Smooth muscle cell (in vitro differentiated cells): Measurements from ENCODE around the gene UTP4. TPM values are rescaled to one million over a fixed set of nuclear protein-coding genes. Genes with fewer than 3 reads are reported as not detected.

ENCODE experiments used
- DNase-seq: peaks from one replicate; lab custom pipeline; 2025; ENCODE audit not compliant: unreplicated experiment; lab: John Stamatoyannopoulos, UW
- H2AFZ ChIP-seq: fragments of 200-600 bp; sonication (generic); 2 replicates; pipeline ENCODE4 v1.6.0; 2016; ENCODE audit warnings: antibody characterized with exemption, low read depth, mild to moderate bottlenecking
- H3F3A ChIP-seq: fragments of 200-600 bp; sonication (generic); 2 replicates; pipeline ENCODE4 v1.6.0; 2017; ENCODE audit warnings: antibody characterized with exemption, low read depth
- H3K27ac ChIP-seq: fragments of 200-600 bp; sonication (generic); 2 replicates; pipeline ENCODE4 v1.5.1; 2016; ENCODE audit warnings: low read depth, mild to moderate bottlenecking
- H3K27me3 ChIP-seq: fragments of 200-600 bp; sonication (generic); 2 replicates; pipeline ENCODE4 v1.6.1; 2016; ENCODE audit warnings: low read depth, mild to moderate bottlenecking
- H3K36me3 ChIP-seq: fragments of 200-600 bp; sonication (generic); 2 replicates; pipeline ENCODE4 v1.5.1; 2016; ENCODE audit warnings: low read depth
- H3K4me1 ChIP-seq: fragments of 200-600 bp; sonication (generic); 2 replicates; pipeline ENCODE4 v1.5.1; 2016; ENCODE audit warnings: low read depth
- H3K4me2 ChIP-seq: fragments of 200-600 bp; sonication (generic); 2 replicates; pipeline ENCODE4 v1.6.0; 2016; ENCODE audit warnings: mild to moderate bottlenecking
- H3K4me3 ChIP-seq: fragments of 200-600 bp; sonication (generic); 2 replicates; pipeline ENCODE4 v1.5.1; 2016; ENCODE audit warnings: mild to moderate bottlenecking
- H3K79me2 ChIP-seq: fragments of 200-600 bp; sonication (generic); 2 replicates; pipeline ENCODE4 v1.6.0; 2016; ENCODE audit warnings: low read depth, mild to moderate bottlenecking
- H3K9ac ChIP-seq: fragments of 200-600 bp; sonication (generic); 2 replicates; pipeline ENCODE4 v1.6.0; 2016; ENCODE audit warnings: low read depth
- H3K9me3 ChIP-seq: fragments of 200-600 bp; sonication (generic); replicated peaks from 2 replicates; pipeline ENCODE4 v1.5.1; 2016; ENCODE audit warnings: low read depth
- H4K20me1 ChIP-seq: fragments of 200-600 bp; sonication (generic); 2 replicates; pipeline ENCODE4 v1.6.0; 2016; ENCODE audit warnings: low read depth
- WGBS: methylation state at CpG from one replicate; pipeline ENCODE4 v1.1.7; 2016; ENCODE audit warnings: low lambda C conversion rate; 5-methylcytosine and 5-hydroxymethylcytosine counted together
- polyA plus RNA-seq: library from polyadenylated mRNA; unstranded; fragments of >200 nt; fragmentation: Nextera tagmentation; extraction: Ambion mirVana; gene quantifications from 2 replicates; pipeline ENCODE4 v1.2.1, GENCODE V29; 2016
- total RNA-seq: library from RNA; depleted of rRNA; stranded (reverse); fragments of >200 nt; gene quantifications from 2 replicates; pipeline ENCODE4 v1.2.3, GENCODE V29; 2014
- TF ChIP-seq, protein P1 (sequence below): fragments of 200-600 bp; sonication (generic); IDR thresholded peaks from 2 replicates; pipeline ENCODE4 v1.5.1; 2017; ENCODE audit warnings: borderline replicate concordance, mild to moderate bottlenecking, antibody characterized with exemption; ENCODE audit not compliant: insufficient read depth, poor library complexity, severe bottlenecking

Gene UTP4
- total and polyA plus RNA-seq, 2 experiments from 2014 or later, result 20.4 to 29.0 TPM

DNA sequence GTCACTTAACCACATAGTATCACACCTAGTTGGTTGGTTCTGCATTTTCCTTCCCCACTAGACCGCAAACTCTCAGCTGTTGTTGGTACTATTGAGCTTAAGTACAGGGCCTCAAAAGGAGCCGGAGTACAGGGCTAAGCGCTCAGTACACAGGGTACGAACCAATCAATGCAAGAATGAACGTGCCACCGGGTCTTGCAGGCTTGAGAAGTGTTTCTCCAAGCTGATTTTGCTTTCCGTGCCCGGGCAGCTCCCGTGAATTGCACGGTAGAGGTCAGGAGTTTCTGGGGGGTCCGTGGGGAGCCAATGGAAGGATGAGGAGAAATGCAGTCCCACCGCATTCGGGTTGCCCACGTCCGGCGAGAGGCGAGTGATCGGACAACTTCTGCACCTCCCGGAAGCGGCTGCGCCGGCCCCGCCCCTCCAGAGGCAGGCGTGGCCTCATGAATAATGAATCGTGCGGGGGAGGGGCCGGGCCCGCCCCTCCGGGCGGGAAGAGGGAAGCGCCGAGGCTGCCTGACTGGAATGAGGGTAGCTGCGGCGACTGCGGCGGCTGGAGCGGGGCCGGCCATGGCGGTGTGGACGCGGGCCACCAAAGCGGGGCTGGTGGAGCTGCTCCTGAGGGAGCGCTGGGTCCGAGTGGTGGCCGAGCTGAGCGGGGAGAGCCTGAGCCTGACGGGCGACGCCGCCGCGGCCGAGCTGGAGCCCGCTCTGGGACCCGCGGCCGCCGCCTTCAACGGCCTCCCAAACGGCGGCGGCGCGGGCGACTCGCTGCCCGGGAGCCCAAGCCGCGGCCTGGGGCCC lies 54.4 kb downstream of the UTP4 start, which contains the start of gene SNTB2:
SNTB2 (plus strand) TSS at position 523 of the 804 bp plus-strand sequence; CDS start at position 526, 3 bp downstream.
- Histone ChIP-seq H3K79me2 (peaks cover 25% of the 10 kb centered on the region), H3K9me3 (no peaks in the 10 kb centered on the region), H3F3A (no peaks in the 10 kb centered on the region), H4K20me1 (peaks cover 33% of the 10 kb centered on the region), H3K36me3 (no peaks in the 10 kb centered on the region), H2AFZ (peak within 1 kb of the TSS; percentile 96), H3K27ac (peak within 1 kb of the TSS; percentile 44), H3K9ac (peak within 1 kb of the TSS; percentile 69), H3K27me3 (no peaks in the 10 kb centered on the region), H3K4me2 (peak within 1 kb of the TSS; percentile 89), H3K4me3 (peak within 1 kb of the TSS; percentile 93), H3K4me1 (peaks cover 20% of the 10 kb centered on the region)
- WGBS, result 2% methylated on average over 54 of the region's 69 CpGs
- peak; percentile 59 for DNase-seq
- TF ChIP-seq, protein P1, sequence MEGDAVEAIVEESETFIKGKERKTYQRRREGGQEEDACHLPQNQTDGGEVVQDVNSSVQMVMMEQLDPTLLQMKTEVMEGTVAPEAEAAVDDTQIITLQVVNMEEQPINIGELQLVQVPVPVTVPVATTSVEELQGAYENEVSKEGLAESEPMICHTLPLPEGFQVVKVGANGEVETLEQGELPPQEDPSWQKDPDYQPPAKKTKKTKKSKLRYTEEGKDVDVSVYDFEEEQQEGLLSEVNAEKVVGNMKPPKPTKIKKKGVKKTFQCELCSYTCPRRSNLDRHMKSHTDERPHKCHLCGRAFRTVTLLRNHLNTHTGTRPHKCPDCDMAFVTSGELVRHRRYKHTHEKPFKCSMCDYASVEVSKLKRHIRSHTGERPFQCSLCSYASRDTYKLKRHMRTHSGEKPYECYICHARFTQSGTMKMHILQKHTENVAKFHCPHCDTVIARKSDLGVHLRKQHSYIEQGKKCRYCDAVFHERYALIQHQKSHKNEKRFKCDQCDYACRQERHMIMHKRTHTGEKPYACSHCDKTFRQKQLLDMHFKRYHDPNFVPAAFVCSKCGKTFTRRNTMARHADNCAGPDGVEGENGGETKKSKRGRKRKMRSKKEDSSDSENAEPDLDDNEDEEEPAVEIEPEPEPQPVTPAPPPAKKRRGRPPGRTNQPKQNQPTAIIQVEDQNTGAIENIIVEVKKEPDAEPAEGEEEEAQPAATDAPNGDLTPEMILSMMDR, result no peak

DNA sequence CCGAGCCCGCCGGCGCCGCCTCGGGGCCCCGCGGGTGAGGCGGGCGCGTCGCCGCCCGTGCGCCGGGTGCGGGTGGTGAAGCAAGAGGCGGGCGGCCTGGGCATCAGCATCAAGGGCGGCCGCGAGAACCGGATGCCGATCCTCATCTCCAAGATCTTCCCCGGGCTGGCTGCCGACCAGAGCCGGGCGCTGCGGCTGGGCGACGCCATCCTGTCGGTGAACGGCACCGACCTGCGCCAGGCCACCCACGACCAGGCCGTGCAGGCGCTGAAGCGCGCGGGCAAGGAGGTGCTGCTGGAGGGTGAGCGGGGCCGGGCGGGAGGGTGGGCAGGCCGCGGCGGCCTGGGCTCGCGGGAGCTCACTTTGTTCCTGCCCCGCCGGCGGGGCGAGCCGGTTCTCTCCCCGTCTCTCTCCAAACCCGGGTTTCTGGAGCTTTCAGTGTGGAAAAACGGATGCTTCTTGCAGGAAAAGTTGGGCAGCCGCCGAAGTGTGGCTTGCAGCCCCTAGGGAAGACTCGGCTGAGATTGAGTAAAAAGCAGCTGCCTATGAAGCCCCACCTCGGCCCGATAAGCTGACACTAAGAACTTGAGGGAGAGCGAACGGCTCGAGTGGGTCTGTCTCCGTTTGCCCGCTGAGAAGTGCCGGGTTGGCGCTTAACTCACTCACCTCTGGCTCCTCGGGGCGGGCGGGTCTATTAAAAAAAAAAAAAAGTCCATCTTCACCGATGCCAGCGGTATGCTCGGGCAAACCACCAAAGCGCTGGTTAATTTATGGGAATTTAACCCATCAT lies 55.2 kb downstream of the UTP4 start:
- Histone ChIP-seq H3K4me2 (peak overlapping the region; percentile 89), H3K4me3 (peak overlapping the region; percentile 93), H3K36me3 (no peaks in the 10 kb centered on the region), H3K9ac (peak overlapping the region; percentile 65), H3K79me2 (peaks cover 33% of the 10 kb centered on the region), H3K9me3 (no peaks in the 10 kb centered on the region), H3K27ac (peak overlapping the region; percentile 0), H4K20me1 (peaks cover 41% of the 10 kb centered on the region), H3K4me1 (peaks cover 20% of the 10 kb centered on the region), H2AFZ (peak overlapping the region; percentile 60), H3K27me3 (no peaks in the 10 kb centered on the region), H3F3A (no peaks in the 10 kb centered on the region)
- WGBS, result 1% methylated on average over 75 of the region's 76 CpGs
- TF ChIP-seq, protein P1, result no peak
- DNase-seq, result peak; percentile 16

DNA sequence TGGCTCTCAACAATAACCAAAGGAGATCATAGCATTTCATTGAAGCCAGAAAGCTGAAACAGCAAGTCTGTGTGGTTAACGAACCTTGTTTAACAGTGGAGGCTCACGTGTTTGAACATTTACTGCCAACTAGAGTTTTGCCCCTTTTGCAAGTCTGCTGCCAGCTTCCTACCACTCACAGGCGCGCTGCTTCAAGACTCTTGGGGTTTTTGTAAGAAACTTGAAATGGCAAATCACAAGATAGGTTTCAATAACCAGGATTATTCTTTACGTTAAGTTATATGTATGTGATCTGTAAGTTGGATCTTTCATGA lies 55.7 kb downstream of the UTP4 start:
- peaks cover 38% of the 10 kb centered on the region for H3K79me2 ChIP-seq

More for the DNA sequence above, 55.7 kb downstream of the UTP4 start:
- no peaks in the 10 kb centered on the region for H3K9me3 ChIP-seq
- H4K20me1 ChIP-seq, result peaks cover 46% of the 10 kb centered on the region
- peak overlapping the region; percentile 0 for H3K27ac ChIP-seq
- no peaks in the 10 kb centered on the region for H3F3A ChIP-seq
- 14% methylated on average over 5 of the region's 5 CpGs for WGBS
- no peaks in the 10 kb centered on the region for H3K36me3 ChIP-seq
- peak overlapping the region; percentile 65 for H3K9ac ChIP-seq
- H3K4me3 ChIP-seq, result peak overlapping the region; percentile 93
- peaks cover 20% of the 10 kb centered on the region for H3K4me1 ChIP-seq
- H2AFZ ChIP-seq, result peak overlapping the region; percentile 60
- DNase-seq, result no peak
- no peaks in the 10 kb centered on the region for H3K27me3 ChIP-seq
- peak overlapping the region; percentile 89 for H3K4me2 ChIP-seq
- TF ChIP-seq, protein P1, result no peak
